ENCODE data around the gene RPAP2.
"Not testable (repeated sequence)": the region's sequence is repeated elsewhere in the genome, so short reads cannot be mapped to it uniquely, and the experiment has no call there.

Gene RPAP2

GRCh38 chr1:92376345-92376744 is 77.5 kb downstream of the RPAP2 start:
- DNase-seq (ENCODE audit: low read depth in 2 of 2) = no peak

DNA sequence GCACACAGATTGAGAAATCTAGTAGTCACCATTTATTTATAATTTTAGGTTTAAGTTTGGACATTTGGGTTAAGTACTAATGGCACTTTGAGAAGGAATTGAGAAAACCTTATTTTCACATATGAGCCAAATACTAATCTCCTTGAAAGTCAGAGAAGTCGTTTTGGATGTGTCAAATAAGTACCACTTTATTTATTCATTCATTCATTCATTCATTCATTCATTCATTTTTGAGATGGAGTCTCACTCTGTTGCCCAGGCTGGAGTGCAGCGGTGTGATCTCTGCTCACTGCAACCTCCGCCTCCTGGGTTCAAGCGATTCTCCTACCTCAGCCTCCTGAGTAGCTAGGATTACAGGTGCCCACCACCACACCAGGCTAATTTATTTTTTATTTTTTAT is 79.1 kb downstream of the RPAP2 start:
- not testable (repeated sequence) for DNase-seq (ENCODE audit: low read depth in 2 of 2)

GRCh38 chr1:92380867-92381266 is 82.0 kb downstream of the RPAP2 start:
- no peak for DNase-seq (ENCODE audit: low read depth in 2 of 2)

DNA sequence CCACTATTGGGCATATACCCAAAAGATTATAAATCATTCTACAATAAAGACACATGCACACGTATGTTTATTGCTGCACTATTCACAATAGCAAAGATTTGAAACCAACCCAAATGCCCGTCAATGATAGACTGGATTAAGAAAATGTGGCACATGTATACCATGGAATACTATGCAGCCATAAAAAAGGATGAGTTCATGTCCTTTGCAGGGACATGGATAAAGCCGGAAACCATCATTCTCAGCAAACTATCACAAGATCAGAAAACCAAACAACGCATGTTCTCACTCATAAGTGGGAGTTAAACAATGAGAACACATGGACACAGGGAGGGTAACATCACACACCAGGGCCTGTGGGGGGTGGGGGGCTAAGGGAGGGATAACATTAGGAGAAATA is 95.1 kb downstream of the RPAP2 start:
- DNase-seq (ENCODE audit: low read depth in 2 of 2) = not testable (repeated sequence)

DNA sequence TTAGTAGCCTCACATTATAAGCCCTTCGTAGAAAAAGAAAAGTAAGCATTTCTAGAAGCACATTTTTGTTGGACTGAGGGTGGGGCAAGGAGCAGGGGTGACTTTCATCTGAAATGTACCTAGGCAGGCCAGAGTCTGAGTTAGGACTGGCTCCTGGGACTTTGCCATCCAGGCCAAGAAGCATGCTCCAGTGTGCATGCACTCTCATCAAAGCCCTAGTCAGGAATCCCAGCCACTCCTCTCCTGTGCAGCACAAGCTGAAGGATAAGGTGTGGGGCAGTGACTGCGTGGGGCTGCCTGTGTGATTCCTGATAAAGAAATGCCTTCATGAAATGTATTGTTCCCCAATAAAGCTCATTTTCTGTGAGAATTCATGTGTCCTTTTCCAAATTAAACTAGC is 99.7 kb downstream of the RPAP2 start:
- DNase-seq (ENCODE audit: low read depth in 2 of 2) = no peak

DNA sequence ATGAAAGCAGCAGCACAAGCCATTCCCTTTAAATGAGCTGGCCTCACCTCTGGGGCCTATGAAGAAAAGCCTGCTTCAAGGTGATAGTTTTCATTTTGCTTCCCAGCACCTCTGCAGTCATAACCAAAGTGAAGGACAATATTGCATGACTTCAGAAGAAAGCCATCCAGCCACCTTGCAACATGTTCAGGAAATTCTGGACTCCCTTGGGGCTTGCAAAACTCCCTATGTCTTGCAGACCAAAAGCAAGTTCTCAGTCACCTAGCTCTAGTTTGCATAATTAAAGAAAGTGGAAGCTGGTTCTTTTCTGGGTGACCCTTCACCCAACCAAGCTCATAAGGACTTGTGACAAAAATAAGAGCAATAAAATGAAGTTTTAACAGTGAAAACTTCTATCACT is 100.2 kb downstream of the RPAP2 start:
- no peak for DNase-seq (ENCODE audit: low read depth in 2 of 2)

GRCh38 chr1:92404661-92405060 is 105.8 kb downstream of the RPAP2 start:
- DNase-seq (ENCODE audit: low read depth in 2 of 2) = no peak

DNA sequence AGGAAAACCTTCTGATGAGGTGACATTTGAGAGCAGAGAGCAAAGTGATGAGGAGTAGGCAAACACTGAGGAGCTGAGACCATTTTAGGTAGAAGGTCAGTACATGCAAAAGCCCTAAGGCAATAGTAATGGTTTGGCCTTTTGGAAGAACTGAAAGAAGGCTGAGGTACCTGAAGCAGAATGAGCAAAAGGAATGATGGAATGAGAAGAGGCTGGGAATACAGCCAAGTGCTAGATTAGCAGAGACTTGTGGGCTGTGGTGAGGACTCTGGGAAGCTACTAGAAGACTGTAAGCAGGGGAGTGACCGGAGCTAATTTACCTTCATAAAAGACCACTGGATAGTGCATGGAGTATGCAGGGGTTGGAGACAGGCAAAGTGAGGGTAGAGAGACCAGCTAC is 110.0 kb downstream of the RPAP2 start:
- DNase-seq (ENCODE audit: low read depth in 2 of 2) = no peak

DNA sequence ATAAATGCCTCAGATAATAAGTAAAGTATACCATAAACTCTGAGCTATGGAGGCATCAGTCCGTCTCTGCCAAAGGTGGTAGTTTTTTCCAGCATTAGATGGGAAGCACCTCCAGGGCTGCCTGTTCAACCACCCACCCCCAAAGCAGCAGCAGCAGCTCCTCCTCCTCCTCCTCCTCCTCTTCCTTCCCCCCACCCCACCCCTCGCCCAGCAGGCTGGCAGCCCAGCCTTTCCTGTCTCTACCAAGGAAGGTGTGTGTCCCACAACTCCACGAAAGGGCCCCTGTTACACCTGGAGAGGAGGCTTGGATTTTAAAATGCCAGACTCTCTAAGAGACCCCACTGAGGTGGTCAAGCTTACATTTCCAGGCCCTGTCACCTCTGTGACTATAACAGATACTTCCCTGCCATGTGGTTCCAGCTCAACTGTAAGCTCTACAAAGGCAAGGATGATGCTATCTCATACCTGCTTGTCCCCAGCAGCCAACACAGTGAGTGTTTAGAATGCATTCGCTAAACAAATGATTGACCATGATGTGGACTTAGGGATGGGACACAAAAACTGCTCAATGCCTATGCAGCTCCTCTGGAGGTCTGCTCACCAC is 111.2 kb downstream of the RPAP2 start:
- no peak for DNase-seq (ENCODE audit: low read depth in 2 of 2)

- no peak for DNase-seq (ENCODE audit: low read depth in 2 of 2)
Observed at GRCh38 chr1:92410706-92411105, 111.8 kb downstream of the RPAP2 start.

- no peak for DNase-seq (ENCODE audit: low read depth in 2 of 2)
Observed at GRCh38 chr1:92411511-92411910, 112.7 kb downstream of the RPAP2 start.

DNA sequence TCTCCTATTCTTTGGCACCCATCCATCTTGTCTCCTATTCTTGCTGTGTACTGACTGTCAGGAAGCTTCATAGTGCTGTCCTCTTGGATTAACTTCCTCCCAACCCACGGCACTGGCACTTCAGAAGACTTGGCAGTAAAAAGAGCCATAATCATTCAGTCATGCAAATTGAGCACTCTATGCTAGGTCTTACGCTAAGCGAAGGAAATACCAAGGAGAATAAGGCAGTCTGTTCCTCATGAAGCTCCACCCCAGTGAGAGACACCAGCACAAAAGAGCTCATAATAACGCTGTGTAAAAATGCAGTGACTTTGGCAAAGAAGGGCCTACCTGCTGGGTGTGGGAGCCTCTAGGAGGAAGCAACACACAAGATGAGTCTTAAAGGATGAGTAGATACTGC is 120.8 kb downstream of the RPAP2 start:
- no peak for DNase-seq (ENCODE audit: low read depth in 2 of 2)

- DNase-seq (ENCODE audit: low read depth in 2 of 2) = no peak
Observed at GRCh38 chr1:92424381-92424780, 125.5 kb downstream of the RPAP2 start.

DNA sequence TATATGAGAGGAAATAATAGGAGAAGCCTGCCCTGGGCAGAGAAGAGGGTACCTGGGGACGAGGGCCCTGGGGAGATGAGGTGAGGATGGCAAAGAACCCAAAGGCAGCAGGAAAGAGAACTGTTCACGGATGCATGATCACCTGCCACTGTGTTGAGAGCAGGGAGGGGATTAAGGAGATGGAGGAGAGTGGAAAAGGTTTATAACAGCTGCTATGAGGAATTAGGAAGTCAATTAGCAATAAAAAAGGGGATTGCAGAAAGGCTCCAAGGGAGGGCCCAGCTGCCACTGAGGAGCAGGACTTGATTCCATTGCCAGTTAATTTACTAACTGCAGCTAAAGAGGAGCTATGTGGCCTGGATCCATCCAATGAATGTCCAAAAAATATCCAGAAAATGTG is 126.8 kb downstream of the RPAP2 start:
- DNase-seq (ENCODE audit: low read depth in 2 of 2) = no peak

- no peak for DNase-seq (ENCODE audit: low read depth in 2 of 2)
Observed at GRCh38 chr1:92430030-92430429, 131.2 kb downstream of the RPAP2 start.

GRCh38 chr1:92434572-92434971 is 135.7 kb downstream of the RPAP2 start:
- DNase-seq (ENCODE audit: low read depth in 2 of 2) = not testable (repeated sequence)

GRCh38 chr1:92439291-92439690 is 140.4 kb downstream of the RPAP2 start:
- DNase-seq (ENCODE audit: low read depth in 2 of 2) = no peak

DNA sequence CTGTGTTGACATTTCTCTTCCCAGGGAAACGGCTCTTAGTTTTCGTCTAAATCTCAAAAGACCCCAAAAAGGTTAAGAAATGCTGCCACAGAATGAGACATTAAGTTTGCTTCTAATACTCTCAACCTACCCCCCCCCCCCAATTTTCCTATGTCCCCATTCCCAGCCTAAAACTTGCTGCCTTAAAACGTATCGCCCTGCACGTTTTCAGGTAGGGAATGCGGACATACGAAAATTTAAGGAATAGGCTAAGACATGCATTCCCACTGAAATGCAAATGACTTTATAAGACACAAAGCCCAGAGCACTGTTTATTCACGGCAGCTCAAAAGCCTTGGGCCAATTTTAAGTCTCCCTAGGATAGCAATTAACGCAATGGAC is 142.4 kb downstream of the RPAP2 start:
- DNase-seq (ENCODE audit: low read depth in 2 of 2) = no peak

DNA sequence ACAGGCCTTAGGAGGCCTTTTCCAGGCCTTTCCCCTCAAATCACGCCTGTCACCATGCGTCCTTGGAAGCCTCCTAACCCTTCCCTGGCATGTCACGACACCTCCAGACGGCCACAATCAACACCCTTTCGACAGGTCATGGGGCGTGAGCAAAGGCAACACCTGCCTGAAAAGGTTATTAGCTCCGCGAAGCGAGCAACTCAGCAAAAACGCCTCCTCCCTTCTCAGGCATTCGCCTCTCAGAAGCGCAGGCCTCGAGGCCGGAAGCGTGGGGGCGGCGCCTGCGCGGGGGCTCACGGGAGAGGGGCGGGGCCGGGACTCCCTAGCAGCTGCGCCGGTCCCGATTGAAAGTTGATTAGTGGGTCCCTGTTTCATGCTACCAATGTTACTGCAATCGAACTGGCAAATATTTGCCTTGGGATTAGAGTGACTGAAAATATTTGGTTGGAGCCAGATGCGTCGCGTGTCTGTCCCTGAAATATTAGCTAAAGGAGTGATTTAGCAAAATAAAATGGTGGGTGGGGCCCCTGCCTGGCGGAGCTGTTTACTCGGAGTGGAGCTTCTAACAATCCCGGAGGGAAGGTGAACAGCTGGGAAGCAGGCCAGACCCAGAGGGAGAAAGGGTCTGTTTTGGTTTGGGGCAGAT is 143.0 kb downstream of the RPAP2 start:
- DNase-seq (ENCODE audit: low read depth in 2 of 2) = no peak

GRCh38 chr1:92442351-92442750 is 143.5 kb downstream of the RPAP2 start:
- DNase-seq (ENCODE audit: low read depth in 2 of 2) = no peak

DNA sequence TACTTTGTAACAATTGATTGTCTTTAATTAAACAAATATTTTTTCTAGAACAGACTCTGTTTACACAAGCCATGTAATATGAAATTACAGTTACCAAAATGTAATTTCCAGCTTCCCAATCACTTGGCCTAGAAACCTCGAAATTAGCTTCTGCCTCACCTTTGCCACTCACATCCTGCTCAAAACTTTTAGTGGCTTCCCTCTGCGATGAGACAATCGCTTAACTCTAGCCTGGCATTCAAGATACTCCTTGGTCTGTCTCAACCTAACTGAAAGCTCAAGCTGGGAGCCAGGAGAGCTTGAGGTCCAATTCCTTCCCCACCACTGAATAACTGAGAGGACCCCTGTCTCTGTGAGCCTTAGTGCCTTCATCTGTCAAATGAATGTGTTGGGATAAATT is 145.0 kb downstream of the RPAP2 start:
- DNase-seq (ENCODE audit: low read depth in 2 of 2) = no peak

DNA sequence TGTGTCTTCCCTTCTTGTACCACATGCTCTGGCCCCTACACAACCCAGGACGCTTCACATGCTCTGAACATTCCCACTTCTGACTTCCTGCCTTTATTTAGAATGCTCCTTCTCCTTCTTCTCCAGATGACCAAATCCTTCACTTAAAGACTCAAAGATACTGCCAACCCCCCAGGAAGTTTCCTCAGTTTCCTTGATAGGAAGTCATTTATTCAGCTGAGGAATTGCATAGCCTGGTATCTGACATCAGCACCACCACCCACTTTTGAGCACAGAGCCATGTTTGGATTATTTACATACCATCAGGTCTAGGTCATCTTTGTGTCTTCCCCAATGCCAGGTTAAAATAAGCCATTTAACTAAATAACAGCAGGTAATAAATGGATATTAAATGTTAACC is 145.5 kb downstream of the RPAP2 start:
- no peak for DNase-seq (ENCODE audit: low read depth in 2 of 2)

- no peak for DNase-seq (ENCODE audit: low read depth in 2 of 2)
Observed at GRCh38 chr1:92445865-92446264, 147.0 kb downstream of the RPAP2 start.

GRCh38 chr1:92446546-92446945 is 147.7 kb downstream of the RPAP2 start:
- no peak for DNase-seq (ENCODE audit: low read depth in 2 of 2)

Data from stimulated activated CD8-positive, alpha-beta memory T cell treated with anti-CD3 and anti-CD28 coated beads, Interleukin-15, amount 100 ng/mL, for 4 hours (primary cell).